HG03108 (cell line): ENCODE results near the gene PLA2G2F.
A peak's percentile ranks its signal among the peaks of the same experiment; 100 is the strongest.

Experiments
- ATAC-seq: cut with Tn5 transposase; IDR thresholded peaks from one replicate; pipeline ENCODE4 v1.9.1; 2021; ENCODE audit warnings: moderate library complexity; ENCODE audit not compliant: unreplicated experiment

PLA2G2F gene

GRCh38 chr1:20142001-20142710 is 3.0 kb downstream of the PLA2G2F start:
- no peak for ATAC-seq

GRCh38 chr1:20143318-20143717 is 4.2 kb downstream of the PLA2G2F start:
- ATAC-seq: no peak

- ATAC-seq: no peak
These were observed 4.8 kb downstream of the PLA2G2F start for GRCh38 chr1:20143734-20144565.

- no peak for ATAC-seq
These were observed 8.9 kb downstream of the PLA2G2F start for GRCh38 chr1:20147846-20148570.

GRCh38 chr1:20148571-20149500 is 9.7 kb downstream of the PLA2G2F start:
- no peak for ATAC-seq

- ATAC-seq: no peak
These were observed 10.6 kb downstream of the PLA2G2F start for GRCh38 chr1:20149601-20150325.

- no peak for ATAC-seq
These were observed 11.2 kb downstream of the PLA2G2F start for GRCh38 chr1:20150326-20150705.

GRCh38 chr1:20150969-20151368 is 11.8 kb downstream of the PLA2G2F start:
- ATAC-seq: no peak

GRCh38 chr1:20151906-20152598 is 12.9 kb downstream of the PLA2G2F start:
- peak; percentile 70 for ATAC-seq

- no peak for ATAC-seq
These were observed 13.4 kb downstream of the PLA2G2F start for GRCh38 chr1:20152599-20152930.

- ATAC-seq: no peak
These were observed 13.9 kb downstream of the PLA2G2F start for GRCh38 chr1:20153000-20153418.

GRCh38 chr1:20154301-20154831 is 15.2 kb downstream of the PLA2G2F start:
- no peak for ATAC-seq

- ATAC-seq: no peak
These were observed 19.4 kb downstream of the PLA2G2F start for GRCh38 chr1:20158358-20159070.

- ATAC-seq: no peak
These were observed 20.9 kb downstream of the PLA2G2F start for GRCh38 chr1:20160034-20160433.

- no peak for ATAC-seq
These were observed 25.6 kb downstream of the PLA2G2F start for GRCh38 chr1:20164694-20165202.

- no peak for ATAC-seq
These were observed 26.4 kb downstream of the PLA2G2F start for GRCh38 chr1:20165522-20165951.

GRCh38 chr1:20166051-20166450 is 26.9 kb downstream of the PLA2G2F start:
- no peak for ATAC-seq

GRCh38 chr1:20167126-20167525 is 28.0 kb downstream of the PLA2G2F start:
- ATAC-seq: no peak
